Tibial artery (tissue), 4 donors: ENCODE measurements around the gene TACC2.

Source experiments
- DNase-seq, 2 donors: peaks; one replicate each; pipeline ENCODE4 v3.0.0-alpha.2; 2019
- H3K27ac ChIP-seq, 2 donors: fragments of 200-600 bp; sonication (generic) in 1 of 2; 1 replicate in 1 of 2; 2 replicates in 1 of 2; pipeline ENCODE4 v1.5.1; 2018 to 2019; ENCODE audit warnings: mild to moderate bottlenecking in 1 of 2
- H3K27me3 ChIP-seq, 2 donors: fragments of 200-600 bp; sonication (generic) in 1 of 2; one replicate each; pipeline versions ENCODE4 v1.5.1 to v1.6.0; 2016 to 2019
- H3K36me3 ChIP-seq, 3 donors: fragments of 200-600 bp; sonication (generic) in 2 of 3; one replicate each; pipeline ENCODE4 v1.5.1; 2016 to 2019; ENCODE audit warnings: mild to moderate bottlenecking in 2 of 3
- H3K4me1 ChIP-seq, 4 donors: fragments of 200-600 bp; sonication (generic) in 2 of 4; 1 replicate in 3 of 4; 2 replicates in 1 of 4; pipeline ENCODE4 v1.5.1; 2016 to 2019
- H3K4me3 ChIP-seq, 2 donors: fragments of 200-600 bp; sonication (generic) in 1 of 2; 1 replicate in 1 of 2; 2 replicates in 1 of 2; pipeline ENCODE4 v1.5.1; 2018 to 2019; ENCODE audit warnings: mild to moderate bottlenecking in 2 of 2
- H3K9me3 ChIP-seq, 3 donors: fragments of 200-600 bp; sonication (generic) in 1 of 3; one replicate each; pipeline ENCODE4 v1.5.1; 2016 to 2019
- CTCF ChIP-seq, 2 experiments: fragments of 200-600 bp in 1 of 2; fragments of 450-650 bp in 1 of 2; IDR thresholded peaks; one replicate each; pipeline ENCODE4 v1.5.1; 2017 to 2019; ENCODE audit warnings: antibody characterized with exemption in 2 of 2, mild to moderate bottlenecking in 1 of 2, moderate library complexity in 1 of 2
- intact Hi-C: fragments of 100-400 bp; cut with DNase I; formaldehyde crosslinking; loops from one replicate; pipeline ENCODE4 v1.15.0; 2023; ENCODE audit warnings: low total_unique reads

Gene TACC2

DNA sequence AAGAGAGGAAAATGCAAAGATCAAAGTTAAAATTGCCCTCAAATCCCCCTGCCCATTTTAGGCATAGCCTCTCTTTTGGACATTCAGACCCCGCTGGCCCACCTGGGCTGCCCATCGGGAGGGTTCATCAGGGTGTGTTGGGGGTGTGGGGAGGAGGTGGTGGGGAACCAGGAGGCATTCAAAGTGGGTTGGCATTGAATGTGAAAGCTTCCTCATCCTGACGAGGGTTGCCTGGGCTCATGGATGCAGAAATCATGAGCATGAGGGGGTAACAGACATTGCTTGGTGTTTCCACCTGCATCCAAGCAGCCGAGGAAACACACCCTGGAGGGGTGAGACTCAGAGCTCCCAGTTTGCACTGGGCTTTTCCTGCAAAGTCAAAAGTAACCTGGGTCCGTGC, 302.8 kb downstream of the TACC2 start:
- H3K27ac ChIP-seq: no peak overlapping the region
- H3K27me3 ChIP-seq: peaks cover 0 to 3% of the 10 kb centered on the region in 2 donors
- no peak overlapping the region for H3K4me3 ChIP-seq
- intact Hi-C loops: no loop called here
- no peak for TF ChIP-seq CTCF (IDR thresholded peaks at IDR 0.05)
- H3K4me1 ChIP-seq: peaks cover 0 to 18% (median 6%) of the 10 kb centered on the region in 4 donors
- no peaks in the 10 kb centered on the region for H3K36me3 ChIP-seq
- no peaks in the 10 kb centered on the region for H3K9me3 ChIP-seq
- DNase-seq: no peak

GRCh38 chr10:122292376-122292775, 303.4 kb downstream of the TACC2 start:
- no peak overlapping the region for H3K4me3 ChIP-seq
- no peaks in the 10 kb centered on the region for H3K9me3 ChIP-seq
- H3K4me1 ChIP-seq: peaks cover 0 to 11% (median 4%) of the 10 kb centered on the region in 4 donors
- H3K27me3 ChIP-seq: peaks cover 0 to 6% of the 10 kb centered on the region in 2 donors
- H3K36me3 ChIP-seq: no peaks in the 10 kb centered on the region
- intact Hi-C loops: no loop called here
- H3K27ac ChIP-seq: no peak overlapping the region
- no peak for DNase-seq
- no peak for TF ChIP-seq CTCF (IDR thresholded peaks at IDR 0.05)

GRCh38 chr10:122293156-122293960, 304.4 kb downstream of the TACC2 start:
- Histone ChIP-seq H3K27ac (no peak overlapping the region), H3K4me1 (peaks cover 0 to 1% (median 0%) of the 10 kb centered on the region in 4 donors), H3K27me3 (peaks cover 0 to 6% of the 10 kb centered on the region in 2 donors), H3K4me3 (no peak overlapping the region), H3K36me3 (no peaks in the 10 kb centered on the region), H3K9me3 (no peaks in the 10 kb centered on the region)
- intact Hi-C loops: no loop called here
- DNase-seq: no peak
- TF ChIP-seq CTCF (IDR thresholded peaks at IDR 0.05): no peak

DNA sequence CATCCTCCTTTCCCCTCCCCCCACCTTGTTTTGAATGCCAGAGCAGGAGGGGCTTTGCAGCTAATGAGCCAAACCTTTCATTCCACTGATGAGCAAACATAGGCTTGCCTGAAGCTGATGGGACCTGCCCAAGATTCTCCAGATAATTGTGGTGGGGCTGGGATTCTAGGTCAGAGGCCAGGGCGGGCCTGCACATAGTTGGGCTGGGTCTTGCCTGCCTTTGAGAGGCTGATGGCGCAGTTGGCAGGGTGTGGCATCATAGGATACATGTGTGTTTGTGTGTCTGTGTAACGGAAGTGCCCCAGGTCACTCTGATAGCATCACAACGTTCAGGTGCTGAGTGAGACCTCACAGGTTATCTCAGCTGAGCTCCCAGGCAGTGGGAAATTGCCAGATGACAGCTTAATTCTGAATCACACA, 305.0 kb downstream of the TACC2 start:
- Histone ChIP-seq H3K27ac (no peak overlapping the region), H3K27me3 (peaks cover 0 to 6% of the 10 kb centered on the region in 2 donors), H3K36me3 (no peaks in the 10 kb centered on the region), H3K4me3 (no peak overlapping the region), H3K9me3 (no peaks in the 10 kb centered on the region), H3K4me1 (peaks cover 0 to 2% (median 0%) of the 10 kb centered on the region in 4 donors)
- TF ChIP-seq CTCF (IDR thresholded peaks at IDR 0.05): no peak
- intact Hi-C loops: no loop called here
- no peak for DNase-seq

DNA sequence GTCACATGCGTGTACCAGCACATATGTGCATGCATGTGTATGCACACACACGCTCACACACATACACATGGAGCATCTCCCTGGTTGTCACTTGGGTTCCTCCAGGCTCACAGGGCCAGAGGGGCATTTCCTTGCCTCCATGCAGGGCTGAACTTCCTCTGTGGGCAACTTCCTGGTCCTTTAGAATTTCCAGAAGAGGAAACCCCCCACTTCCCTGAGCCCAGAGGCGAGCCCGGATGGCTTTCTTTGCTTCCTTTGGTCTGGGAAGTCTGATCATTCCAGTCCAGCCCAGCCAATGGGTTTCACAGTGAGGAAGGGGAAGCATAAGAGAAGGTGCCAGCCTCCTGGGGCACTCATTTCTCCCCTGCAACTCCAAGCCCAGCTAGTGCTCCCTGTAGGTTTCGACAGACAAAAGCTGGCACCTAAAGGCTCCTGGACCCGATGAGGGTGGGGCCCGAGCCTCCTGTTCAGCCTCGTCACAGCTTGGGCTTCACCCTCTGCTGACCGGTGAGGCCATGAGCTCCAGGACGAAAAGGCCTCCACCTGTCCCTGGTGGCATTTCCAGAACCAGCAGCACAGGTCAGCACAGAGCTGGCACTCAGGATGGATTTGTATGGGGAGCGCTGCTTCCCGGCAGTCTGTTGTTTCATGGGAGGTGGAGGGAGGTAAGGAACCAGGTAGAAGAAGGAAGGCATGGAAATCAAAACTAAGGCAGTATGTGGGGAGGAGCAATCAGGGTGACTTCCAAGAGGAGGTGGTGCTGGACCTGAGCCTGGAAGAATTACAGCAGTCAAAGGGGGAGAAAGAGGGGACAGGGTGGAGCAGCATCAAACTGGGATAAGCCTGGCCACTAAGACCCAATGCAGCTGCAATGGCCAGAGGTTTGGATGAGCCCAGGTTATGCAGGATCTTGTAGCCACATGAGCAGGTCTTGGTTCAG, 305.8 kb downstream of the TACC2 start:
- no peak overlapping the region for H3K4me3 ChIP-seq
- DNase-seq: no peak
- TF ChIP-seq CTCF (IDR thresholded peaks at IDR 0.05): no peak
- intact Hi-C loops: loop anchor here (5.0 kb wide), 1 partner anchor 273 kb away; no protein-coding TSS in a partner anchor
- H3K27me3 ChIP-seq: peaks cover 0 to 6% of the 10 kb centered on the region in 2 donors
- H3K36me3 ChIP-seq: no peaks in the 10 kb centered on the region
- peaks cover 0 to 4% (median 0%) of the 10 kb centered on the region in 4 donors for H3K4me1 ChIP-seq
- no peak overlapping the region for H3K27ac ChIP-seq
- H3K9me3 ChIP-seq: no peaks in the 10 kb centered on the region
